Neural cell (in vitro differentiated cells): ENCODE data around the gene KIRREL3. TPM values are rescaled to one million over a fixed set of nuclear protein-coding genes. Genes with fewer than 3 reads are reported as not detected.

ENCODE experiments used
- H2AFZ ChIP-seq: fragments of 200-600, 300-800 bp; sonication (generic), shearing (Covaris generic); 2 replicates; pipeline ENCODE4 v1.6.0; 2014; ENCODE audit warnings: low read depth, mild to moderate bottlenecking, antibody characterized with exemption, low read length, moderate library complexity
- H3F3A ChIP-seq: fragments of 200-600 bp; shearing (Covaris generic); 2 replicates; pipeline ENCODE4 v1.6.1; 2016; ENCODE audit warnings: mild to moderate bottlenecking, moderate library complexity, mixed read lengths, antibody characterized with exemption, low read length; ENCODE audit not compliant: insufficient read depth, poor library complexity, severe bottlenecking
- H3K27ac ChIP-seq: fragments of 200-600, 300-800 bp; sonication (generic), shearing (Covaris generic); 2 replicates; pipeline ENCODE4 v1.5.1; 2014; ENCODE audit warnings: mild to moderate bottlenecking, low read length, moderate library complexity
- H3K27me3 ChIP-seq: fragments of 300-800, 200-600 bp; sonication (generic), shearing (Covaris generic); 2 replicates; pipeline ENCODE4 v1.6.0; 2014; ENCODE audit warnings: mild to moderate bottlenecking, low read depth, low read length, moderate library complexity; ENCODE audit not compliant: insufficient read depth
- H3K36me3 ChIP-seq: fragments of 300-800, 200-600 bp; sonication (generic), shearing (Covaris generic); 2 replicates; pipeline ENCODE4 v1.5.1; 2014; ENCODE audit warnings: mild to moderate bottlenecking, antibody characterized with exemption, low read length, moderate library complexity; ENCODE audit not compliant: insufficient read depth
- H3K4me2 ChIP-seq: fragments of 300-800, 200-600 bp; sonication (generic), shearing (Covaris generic); 2 replicates; pipeline ENCODE4 v1.6.0; 2014; ENCODE audit warnings: mild to moderate bottlenecking, low read length
- H3K4me3 ChIP-seq: fragments of 300-800, 200-600 bp; sonication (generic), shearing (Covaris generic); 2 replicates; pipeline ENCODE4 v1.5.1; 2014; ENCODE audit warnings: mild to moderate bottlenecking, low read length, moderate library complexity
- H3K79me2 ChIP-seq: fragments of 200-600 bp; shearing (Covaris generic); replicated peaks from 2 replicates; pipeline ENCODE4 v1.6.0; 2014; ENCODE audit warnings: mild to moderate bottlenecking, low read length, moderate library complexity; ENCODE audit not compliant: insufficient read depth
- H3K9ac ChIP-seq: fragments of 300-800, 200-600 bp; sonication (generic), shearing (Covaris generic); 2 replicates; pipeline ENCODE4 v1.6.1; 2016; ENCODE audit warnings: mild to moderate bottlenecking, low read length, mixed read lengths
- H3K9me2 ChIP-seq: fragments of 200-600 bp; shearing (Covaris generic); 2 replicates; pipeline ENCODE4 v1.6.1; 2016; ENCODE audit warnings: mild to moderate bottlenecking, low read length, mixed read lengths; ENCODE audit not compliant: insufficient read depth
- H3K9me3 ChIP-seq: fragments of 200-600, 300-800 bp; sonication (generic), shearing (Covaris generic); 2 replicates; pipeline ENCODE4 v1.6.1; 2016; ENCODE audit warnings: mild to moderate bottlenecking, mixed run types, low read length, moderate library complexity, mixed read lengths
- H4K20me1 ChIP-seq: fragments of 200-600 bp; shearing (Covaris generic); 2 replicates; pipeline ENCODE4 v1.6.1; 2016; ENCODE audit warnings: mild to moderate bottlenecking, mixed run types; ENCODE audit not compliant: insufficient read depth
- EP300 ChIP-seq: fragments of 450-650 bp; conservative IDR thresholded peaks from 2 replicates; pipeline ENCODE4 v1.6.1; 2014; ENCODE audit warnings: antibody characterized with exemption, mild to moderate bottlenecking, moderate library complexity; ENCODE audit not compliant: poor library complexity, severe bottlenecking
- EZH2 ChIP-seq: fragments of 200-600, 300-800 bp; shearing (Covaris generic), sonication (generic); IDR thresholded peaks from 2 replicates; pipeline ENCODE4 v1.6.1; 2014; ENCODE audit warnings: antibody characterized with exemption, low read length, borderline replicate concordance, mild to moderate bottlenecking; ENCODE audit not compliant: insufficient read depth, poor library complexity, severe bottlenecking
- MXI1 ChIP-seq: fragments of 450-650 bp; conservative IDR thresholded peaks from 2 replicates; pipeline ENCODE4 v1.6.1; 2014; ENCODE audit warnings: antibody characterized with exemption, mild to moderate bottlenecking; ENCODE audit not compliant: poor library complexity, severe bottlenecking
- POLR2AphosphoS5 ChIP-seq: IDR thresholded peaks from 2 replicates; pipeline ENCODE4 v1.6.1; 2012
- RAD21 ChIP-seq: fragments of 450-650 bp; conservative IDR thresholded peaks from 2 replicates; pipeline ENCODE4 v1.6.1; 2014; ENCODE audit warnings: antibody characterized with exemption, mild to moderate bottlenecking, moderate library complexity
- SMC3 ChIP-seq: fragments of 450-650 bp; conservative IDR thresholded peaks from 2 replicates; pipeline ENCODE4 v1.6.1; 2014; ENCODE audit warnings: antibody characterized with exemption, mild to moderate bottlenecking, moderate library complexity; ENCODE audit not compliant: poor library complexity
- TAF1 ChIP-seq: IDR thresholded peaks from 2 replicates; pipeline ENCODE4 v1.6.1; 2012; ENCODE audit warnings: low read depth
- polyA plus RNA-seq: library from polyadenylated mRNA; depleted of rRNA; stranded (reverse); fragments of >200 nt; gene quantifications from 2 replicates; pipeline ENCODE4 v1.2.3, GENCODE V29; 2014
- TF ChIP-seq, protein P1 (sequence below): fragments of 450-650 bp; IDR thresholded peaks from 2 replicates; pipeline ENCODE4 v1.5.1; 2014; ENCODE audit warnings: antibody characterized with exemption, mild to moderate bottlenecking, moderate library complexity; ENCODE audit not compliant: poor library complexity, severe bottlenecking
- TF ChIP-seq, protein P2 (sequence below): IDR thresholded peaks from 2 replicates; pipeline ENCODE4 v1.6.1; 2012; ENCODE audit warnings: borderline replicate concordance

KIRREL3 gene
- polyA plus RNA-seq, 1 donor from 2014 or later: 23.8 TPM

DNA sequence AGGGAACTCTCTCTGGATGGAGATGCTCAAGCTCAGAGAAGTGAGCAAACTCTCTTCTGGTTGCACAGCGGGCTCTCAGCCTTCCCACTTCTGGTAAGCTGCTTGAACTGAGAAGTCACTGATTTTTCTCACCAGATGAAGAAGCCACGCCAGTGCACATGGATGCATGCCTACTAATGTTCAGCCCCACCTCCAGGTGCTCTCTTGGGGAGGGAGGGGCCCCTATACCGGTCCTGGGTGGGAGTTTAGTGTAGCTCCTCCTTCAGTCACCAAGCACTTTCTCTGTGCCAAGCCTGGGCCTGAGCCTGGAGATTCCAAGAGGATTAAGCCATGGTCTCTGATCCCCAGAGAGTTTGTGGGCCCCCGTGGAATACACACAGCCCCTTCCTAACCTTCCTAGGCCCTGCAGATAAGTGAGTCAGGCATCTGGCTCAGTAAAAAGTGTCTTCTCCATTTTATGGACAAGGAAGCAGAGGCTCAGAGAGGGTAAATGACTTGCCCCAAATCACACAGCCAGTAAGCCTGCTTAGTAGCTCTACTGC is 502.9 kb downstream of the KIRREL3 start:
- no peak overlapping the region for H3K4me3 ChIP-seq
- no peaks in the 10 kb centered on the region for H3K79me2 ChIP-seq
- H3K9ac ChIP-seq: no peak overlapping the region
- TF ChIP-seq SMC3 (no peak), EP300 (no peak), EZH2 (no peak), RAD21 (no peak), POLR2AphosphoS5 (no peak), TAF1 (no peak), MXI1 (no peak)
- TF ChIP-seq, protein P1, sequence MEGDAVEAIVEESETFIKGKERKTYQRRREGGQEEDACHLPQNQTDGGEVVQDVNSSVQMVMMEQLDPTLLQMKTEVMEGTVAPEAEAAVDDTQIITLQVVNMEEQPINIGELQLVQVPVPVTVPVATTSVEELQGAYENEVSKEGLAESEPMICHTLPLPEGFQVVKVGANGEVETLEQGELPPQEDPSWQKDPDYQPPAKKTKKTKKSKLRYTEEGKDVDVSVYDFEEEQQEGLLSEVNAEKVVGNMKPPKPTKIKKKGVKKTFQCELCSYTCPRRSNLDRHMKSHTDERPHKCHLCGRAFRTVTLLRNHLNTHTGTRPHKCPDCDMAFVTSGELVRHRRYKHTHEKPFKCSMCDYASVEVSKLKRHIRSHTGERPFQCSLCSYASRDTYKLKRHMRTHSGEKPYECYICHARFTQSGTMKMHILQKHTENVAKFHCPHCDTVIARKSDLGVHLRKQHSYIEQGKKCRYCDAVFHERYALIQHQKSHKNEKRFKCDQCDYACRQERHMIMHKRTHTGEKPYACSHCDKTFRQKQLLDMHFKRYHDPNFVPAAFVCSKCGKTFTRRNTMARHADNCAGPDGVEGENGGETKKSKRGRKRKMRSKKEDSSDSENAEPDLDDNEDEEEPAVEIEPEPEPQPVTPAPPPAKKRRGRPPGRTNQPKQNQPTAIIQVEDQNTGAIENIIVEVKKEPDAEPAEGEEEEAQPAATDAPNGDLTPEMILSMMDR: no peak
- TF ChIP-seq, protein P2, sequence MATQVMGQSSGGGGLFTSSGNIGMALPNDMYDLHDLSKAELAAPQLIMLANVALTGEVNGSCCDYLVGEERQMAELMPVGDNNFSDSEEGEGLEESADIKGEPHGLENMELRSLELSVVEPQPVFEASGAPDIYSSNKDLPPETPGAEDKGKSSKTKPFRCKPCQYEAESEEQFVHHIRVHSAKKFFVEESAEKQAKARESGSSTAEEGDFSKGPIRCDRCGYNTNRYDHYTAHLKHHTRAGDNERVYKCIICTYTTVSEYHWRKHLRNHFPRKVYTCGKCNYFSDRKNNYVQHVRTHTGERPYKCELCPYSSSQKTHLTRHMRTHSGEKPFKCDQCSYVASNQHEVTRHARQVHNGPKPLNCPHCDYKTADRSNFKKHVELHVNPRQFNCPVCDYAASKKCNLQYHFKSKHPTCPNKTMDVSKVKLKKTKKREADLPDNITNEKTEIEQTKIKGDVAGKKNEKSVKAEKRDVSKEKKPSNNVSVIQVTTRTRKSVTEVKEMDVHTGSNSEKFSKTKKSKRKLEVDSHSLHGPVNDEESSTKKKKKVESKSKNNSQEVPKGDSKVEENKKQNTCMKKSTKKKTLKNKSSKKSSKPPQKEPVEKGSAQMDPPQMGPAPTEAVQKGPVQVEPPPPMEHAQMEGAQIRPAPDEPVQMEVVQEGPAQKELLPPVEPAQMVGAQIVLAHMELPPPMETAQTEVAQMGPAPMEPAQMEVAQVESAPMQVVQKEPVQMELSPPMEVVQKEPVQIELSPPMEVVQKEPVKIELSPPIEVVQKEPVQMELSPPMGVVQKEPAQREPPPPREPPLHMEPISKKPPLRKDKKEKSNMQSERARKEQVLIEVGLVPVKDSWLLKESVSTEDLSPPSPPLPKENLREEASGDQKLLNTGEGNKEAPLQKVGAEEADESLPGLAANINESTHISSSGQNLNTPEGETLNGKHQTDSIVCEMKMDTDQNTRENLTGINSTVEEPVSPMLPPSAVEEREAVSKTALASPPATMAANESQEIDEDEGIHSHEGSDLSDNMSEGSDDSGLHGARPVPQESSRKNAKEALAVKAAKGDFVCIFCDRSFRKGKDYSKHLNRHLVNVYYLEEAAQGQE: no peak
- H3K27me3 ChIP-seq: no peaks in the 10 kb centered on the region
- no peaks in the 10 kb centered on the region for H4K20me1 ChIP-seq
- H3F3A ChIP-seq: no peaks in the 10 kb centered on the region
- H2AFZ ChIP-seq: no peak overlapping the region
- no peaks in the 10 kb centered on the region for H3K36me3 ChIP-seq
- H3K4me2 ChIP-seq: no peak overlapping the region
- H3K9me2 ChIP-seq: no peaks in the 10 kb centered on the region
- H3K9me3 ChIP-seq: no peaks in the 10 kb centered on the region
- H3K27ac ChIP-seq: no peak overlapping the region

DNA sequence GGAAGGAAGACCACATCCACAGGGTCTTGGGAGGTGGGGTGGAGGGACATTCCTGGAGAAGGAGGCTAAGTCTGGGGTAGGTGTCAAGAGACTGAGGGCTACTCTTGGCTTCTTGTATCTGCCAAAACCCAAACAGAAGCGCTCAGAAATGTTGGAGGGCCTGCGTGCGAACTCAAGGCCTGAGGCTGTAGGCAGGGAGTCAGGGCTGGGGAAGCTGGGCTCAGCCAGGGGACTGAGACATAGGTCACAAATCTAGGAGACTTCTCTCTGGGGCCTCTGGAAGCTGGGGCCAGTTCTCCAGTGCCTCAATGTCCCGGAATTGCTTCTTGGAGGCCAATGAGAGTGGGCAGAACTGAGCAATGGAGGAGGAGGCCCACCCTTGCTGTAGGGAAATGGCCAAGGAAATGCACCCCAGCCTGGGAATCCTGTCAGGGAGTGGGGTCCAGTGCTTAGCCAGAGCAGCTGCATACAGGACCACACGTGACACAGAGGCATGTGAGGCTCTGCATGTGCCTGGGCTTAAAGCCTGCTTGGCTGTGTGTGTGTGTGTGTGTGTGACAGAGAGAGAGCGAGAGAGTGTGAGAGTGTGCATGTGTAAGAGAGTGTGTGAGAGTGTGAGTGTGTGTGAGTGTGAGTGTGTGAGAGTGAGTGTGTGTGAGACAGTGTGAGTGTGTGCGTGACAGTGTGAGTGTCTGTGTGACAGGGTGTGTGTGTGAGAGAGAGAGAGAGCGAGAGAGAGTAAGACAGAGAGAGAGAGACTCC is 503.8 kb downstream of the KIRREL3 start:
- no peak overlapping the region for H3K9ac ChIP-seq
- H3K27me3 ChIP-seq: no peaks in the 10 kb centered on the region
- no peaks in the 10 kb centered on the region for H4K20me1 ChIP-seq
- H3K4me3 ChIP-seq: no peak overlapping the region
- H3K36me3 ChIP-seq: no peaks in the 10 kb centered on the region
- no peak overlapping the region for H2AFZ ChIP-seq
- no peaks in the 10 kb centered on the region for H3K9me3 ChIP-seq
- no peak for TF ChIP-seq SMC3
- TF ChIP-seq EP300: no peak
- TF ChIP-seq, protein P2: no peak
- no peak for TF ChIP-seq TAF1
- no peak for TF ChIP-seq POLR2AphosphoS5
- TF ChIP-seq RAD21: no peak
- no peak for TF ChIP-seq MXI1
- TF ChIP-seq, protein P1: no peak
- TF ChIP-seq EZH2: no peak
- H3K79me2 ChIP-seq: no peaks in the 10 kb centered on the region
- no peak overlapping the region for H3K4me2 ChIP-seq
- no peaks in the 10 kb centered on the region for H3K9me2 ChIP-seq
- H3F3A ChIP-seq: no peaks in the 10 kb centered on the region
- H3K27ac ChIP-seq: no peak overlapping the region
